ENCODE data around the gene KIF16B.

- TF ChIP-seq CTCF (IDR thresholded peaks at IDR 0.05) (no peak), POLR2A (IDR thresholded peaks at IDR 0.05) (no peak), POLR2AphosphoS5 (IDR thresholded peaks at IDR 0.05) (no peak)
These were observed 177.9 kb downstream of the KIF16B start for GRCh38 chr20:16395366-16395765.

Measured in breast epithelium (tissue), 3 donors.